ENCODE measurements around the gene RPL21.

Gene RPL21

GRCh38 chr13:27264648-27265047, 13.3 kb downstream of the RPL21 start:
- no peak for DNase-seq (ENCODE audit: low read depth)
- no peak overlapping the region for H3K4me3 ChIP-seq (ENCODE audit: low read length)
- no peak for TF ChIP-seq CTCF (IDR thresholded peaks at IDR 0.05; ENCODE audit: insufficient read depth, low read depth, low read length, missing control alignments)

- TF ChIP-seq CTCF (IDR thresholded peaks at IDR 0.05; ENCODE audit: insufficient read depth, low read depth, low read length, missing control alignments) = no peak
- H3K4me3 ChIP-seq (ENCODE audit: low read length) = no peak overlapping the region
- DNase-seq (ENCODE audit: low read depth) = no peak
Observed at GRCh38 chr13:27266917-27267316, 15.6 kb downstream of the RPL21 start.

- no peak for DNase-seq (ENCODE audit: low read depth)
- no peak overlapping the region for H3K4me3 ChIP-seq (ENCODE audit: low read length)
- no peak for TF ChIP-seq CTCF (IDR thresholded peaks at IDR 0.05; ENCODE audit: insufficient read depth, low read depth, low read length, missing control alignments)
Observed at GRCh38 chr13:27267596-27267995, 16.2 kb downstream of the RPL21 start.

GRCh38 chr13:27269114-27269665, 17.8 kb downstream of the RPL21 start:
- peak; percentile 62 for DNase-seq (ENCODE audit: low read depth)
- no peak for TF ChIP-seq CTCF (IDR thresholded peaks at IDR 0.05; ENCODE audit: insufficient read depth, low read depth, low read length, missing control alignments)
- no peak overlapping the region for H3K4me3 ChIP-seq (ENCODE audit: low read length)

- H3K4me3 ChIP-seq (ENCODE audit: low read length) = peak within 1 kb of the TSS; percentile 61
- peak; percentile 85 for DNase-seq (ENCODE audit: low read depth)
- peak; percentile 40 for TF ChIP-seq CTCF (IDR thresholded peaks at IDR 0.05; ENCODE audit: insufficient read depth, low read depth, low read length, missing control alignments)
Observed at GRCh38 chr13:27270594-27271520, 19.5 kb downstream of the RPL21 start, which contains the start of gene RASL11A. RASL11A (plus strand) TSS chr13:27270830; CDS start chr13:27270945, 115 bp downstream.

- H3K4me3 ChIP-seq (ENCODE audit: low read length) = peak overlapping the region; percentile 61
- DNase-seq (ENCODE audit: low read depth) = no peak
- TF ChIP-seq CTCF (IDR thresholded peaks at IDR 0.05; ENCODE audit: insufficient read depth, low read depth, low read length, missing control alignments) = no peak
Observed at GRCh38 chr13:27271570-27272096, 20.3 kb downstream of the RPL21 start.
